Astrocyte of the cerebellum (primary cell): ENCODE results near the gene FILIP1L.
A peak's percentile ranks its signal among the peaks of the same experiment; 100 is the strongest.

Experiments
- DNase-seq: peaks from one replicate; pipeline ENCODE4 v3.0.0-alpha.2; 2011; ENCODE audit warnings: low read depth
- H3K4me3 ChIP-seq: 2 replicates; pipeline ENCODE4 v1.5.1; 2011; ENCODE audit warnings: mild to moderate bottlenecking, low read depth, low read length, moderate library complexity
- CTCF ChIP-seq: IDR thresholded peaks from 2 replicates; pipeline ENCODE4 v1.5.1; 2012; ENCODE audit warnings: low read length, low read depth, moderate library complexity, mild to moderate bottlenecking; ENCODE audit errors: missing control alignments
- in situ Hi-C: cut with HindIII; loops from 2 replicates; pipeline ENCODE4 v1.10.0; 2017; ENCODE audit warnings: low sequenced_read_pairs

Gene FILIP1L

DNA sequence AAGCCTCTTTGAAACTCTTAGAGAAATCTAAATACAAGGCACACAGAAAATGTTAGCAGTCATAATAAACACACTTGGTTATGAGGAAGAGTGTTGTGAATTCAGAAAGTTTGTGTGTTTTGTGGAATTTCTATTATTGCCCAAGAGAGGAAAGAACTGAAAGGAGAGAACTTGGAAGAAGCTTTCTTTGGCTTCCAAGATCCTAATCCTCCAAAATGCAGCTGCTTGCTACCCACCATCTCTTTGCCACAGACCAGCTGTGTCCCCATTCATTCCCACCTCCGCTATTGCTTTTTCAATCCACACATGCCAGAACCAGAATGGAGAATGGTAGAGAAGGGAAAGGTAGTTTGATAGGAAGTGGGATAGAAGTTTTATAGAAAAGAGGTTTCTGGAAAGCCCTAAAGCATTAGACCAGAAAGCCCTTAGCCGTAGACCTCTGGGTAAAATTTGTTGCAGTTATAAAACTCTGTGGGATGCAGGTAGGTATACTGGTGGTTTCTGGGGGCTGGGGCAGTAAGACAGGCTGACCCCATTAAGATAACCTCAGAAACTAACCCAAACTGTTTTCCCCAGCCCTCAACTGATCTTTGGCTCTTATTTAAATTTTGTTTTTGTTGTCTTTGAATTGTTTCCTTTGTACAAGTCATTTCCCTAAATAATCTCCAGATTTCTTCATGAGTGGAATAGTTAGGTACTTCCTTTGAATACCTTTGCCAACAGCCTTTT is 108.5 kb downstream of the FILIP1L start:
- in situ Hi-C loops: no loop called here
- no peak for TF ChIP-seq CTCF
- DNase-seq: no peak
- H3K4me3 ChIP-seq: no peak overlapping the region

GRCh38 chr3:100004931-100005330 is 109.4 kb downstream of the FILIP1L start:
- no peak for TF ChIP-seq CTCF

DNA sequence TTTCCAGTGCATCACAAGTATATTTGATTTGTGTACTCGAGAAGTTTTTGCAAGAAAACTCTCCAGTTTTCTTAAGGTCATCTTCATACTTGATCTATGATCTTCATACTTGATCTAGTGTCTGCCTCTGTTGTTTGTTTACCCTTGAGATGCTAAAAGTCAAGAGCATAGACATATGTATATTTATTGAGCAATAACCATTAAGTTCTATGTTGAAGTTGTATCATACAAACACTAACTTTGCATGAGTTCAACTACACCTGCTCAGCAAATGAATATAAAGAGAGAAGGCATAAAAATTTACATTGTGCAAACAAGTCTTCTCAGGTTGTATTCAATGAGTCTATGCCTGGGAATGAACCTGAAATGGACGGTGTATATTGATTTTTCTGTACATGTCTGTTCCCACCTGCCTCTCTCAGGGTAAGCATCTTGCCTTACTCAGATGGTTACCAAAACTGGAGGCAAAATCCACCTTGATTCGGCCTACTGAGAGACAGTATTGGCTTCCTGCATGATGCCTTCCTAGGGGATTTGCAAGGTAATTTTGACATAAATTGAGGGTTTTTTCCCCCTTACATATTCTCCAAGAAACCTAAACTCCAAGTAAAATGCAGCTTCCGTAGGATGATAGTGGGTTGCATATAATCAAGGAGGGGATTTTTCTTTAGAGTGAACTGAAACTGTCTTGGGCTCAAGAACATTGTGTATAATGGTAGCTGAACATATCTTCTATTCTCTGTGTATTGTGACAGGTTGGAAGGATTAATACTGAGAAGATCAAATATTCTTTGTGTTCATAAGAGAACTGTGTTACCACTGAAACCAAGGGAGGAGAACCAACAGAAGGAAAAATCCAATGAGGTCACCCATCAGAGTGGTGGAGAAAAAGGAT is 110.4 kb downstream of the FILIP1L start:
- in situ Hi-C loops: no loop called here
- H3K4me3 ChIP-seq: no peak overlapping the region
- no peak for DNase-seq
- TF ChIP-seq CTCF: no peak

More at GRCh38 chr3:100004931-100005330, 109.4 kb downstream of the FILIP1L start:
- no peak overlapping the region for H3K4me3 ChIP-seq
- no peak for DNase-seq
- in situ Hi-C loops: no loop called here

DNA sequence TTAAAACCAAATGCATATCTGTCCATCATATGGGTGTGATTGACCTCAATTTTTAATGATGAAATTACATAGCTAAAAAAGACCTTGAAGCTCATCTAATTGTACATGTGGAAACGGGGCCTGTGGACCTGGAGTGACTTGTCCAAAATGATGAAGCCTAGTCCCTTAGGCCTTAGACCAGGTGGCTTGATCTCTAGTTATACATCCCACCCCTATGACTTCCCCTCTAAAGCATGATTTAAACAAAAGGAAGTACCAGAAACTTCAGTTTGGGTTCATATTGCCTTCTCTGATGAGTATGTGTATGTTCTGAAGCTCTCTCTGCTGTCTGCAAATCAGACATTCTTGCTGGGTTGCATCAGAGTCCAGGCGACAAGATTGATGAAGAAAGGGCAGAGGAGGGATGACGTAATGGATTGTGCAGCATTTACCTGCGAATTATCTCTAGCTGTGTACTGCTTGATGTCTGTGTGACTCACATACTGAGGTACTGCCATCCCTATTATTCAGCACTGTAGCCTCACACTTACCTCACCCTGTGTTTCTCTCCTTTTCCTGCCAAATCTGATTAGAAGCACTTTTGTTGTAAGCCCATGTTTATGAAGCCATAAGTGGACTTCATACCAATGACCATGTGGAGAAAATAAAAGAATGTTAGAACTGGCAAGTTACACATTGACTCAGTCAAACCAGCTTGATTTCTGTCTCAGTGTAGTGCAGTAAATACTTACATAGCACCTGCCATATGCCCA is 111.5 kb downstream of the FILIP1L start:
- DNase-seq: peak; percentile 92
- no peak overlapping the region for H3K4me3 ChIP-seq
- TF ChIP-seq CTCF: no peak
- in situ Hi-C loops: no loop called here

DNA sequence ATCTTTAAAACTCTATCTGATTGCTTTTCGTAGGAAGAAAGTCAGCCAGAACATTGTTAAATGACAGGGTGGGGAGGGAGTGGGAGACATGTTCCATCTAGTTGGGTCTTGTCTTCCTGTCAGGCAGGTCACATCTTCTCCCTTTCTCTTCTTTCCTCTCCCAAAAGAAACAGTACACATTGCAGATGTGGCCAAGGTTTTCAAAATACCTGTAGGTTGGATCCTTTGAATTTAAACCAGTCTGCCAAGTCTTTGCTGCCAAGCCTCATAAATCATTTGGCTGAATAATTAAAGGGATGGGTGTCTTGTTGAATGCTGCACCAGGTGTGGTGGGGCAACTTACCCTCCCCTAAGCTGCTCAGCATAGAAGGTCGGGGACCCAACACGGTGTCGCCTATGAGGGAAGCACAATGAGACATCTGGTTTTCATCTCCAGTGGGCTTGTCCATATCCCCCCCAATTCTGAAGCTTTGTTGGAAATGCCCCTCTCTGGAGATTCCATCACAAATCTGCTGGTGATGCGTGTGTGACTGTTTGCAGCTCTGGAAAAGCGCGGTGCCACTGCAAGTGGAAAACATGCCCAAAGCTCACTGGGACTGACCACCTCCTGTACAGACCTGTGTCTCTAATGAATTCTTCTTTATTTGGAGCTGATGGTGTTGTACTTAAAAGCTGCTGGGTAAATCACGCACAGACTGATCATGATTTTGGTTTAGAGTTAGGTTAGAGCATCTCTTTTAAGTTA is 112.6 kb downstream of the FILIP1L start:
- in situ Hi-C loops: no loop called here
- H3K4me3 ChIP-seq: no peak overlapping the region
- no peak for TF ChIP-seq CTCF
- DNase-seq: no peak

GRCh38 chr3:100001083-100001482 is 113.2 kb downstream of the FILIP1L start:
- no peak for DNase-seq
- no peak for TF ChIP-seq CTCF
- in situ Hi-C loops: no loop called here
- no peak overlapping the region for H3K4me3 ChIP-seq
